ENCODE results near the gene CFAP157. TPM values are rescaled to one million over a fixed set of nuclear protein-coding genes. Genes with fewer than 3 reads are reported as not detected.

CFAP157 gene
- total and polyA plus RNA-seq, 2 donors (not counting 3 experiments of a cell fraction or from before 2014, with no cell fraction given), result 0.03 TPM; not detected in 1

- no peaks in the 10 kb centered on the region for H3K27me3 ChIP-seq (ENCODE audit: control insufficient read depth in 2 of 2, insufficient read depth in 2 of 2, low read length in 2 of 2)
- no peak for DNase-seq (ENCODE audit: low read depth, low spot score)
- H3K9me1 ChIP-seq (replicated peaks; ENCODE audit: control insufficient read depth, extremely low read depth, insufficient read depth, low read length), result no peaks in the 10 kb centered on the region
- no peaks in the 10 kb centered on the region for H4K20me1 ChIP-seq (replicated peaks; ENCODE audit: control insufficient read depth, extremely low read depth, insufficient read depth, low read length)
- BruUV-seq (replicated peaks), result no TSS peak
- no peaks in the 10 kb centered on the region for H3K9me3 ChIP-seq (replicated peaks; ENCODE audit: control insufficient read depth, insufficient read depth, low read length)
- dilution Hi-C loops (cut with MboI; ENCODE audit: extremely low pct_ligation_motif_present, low sequenced_read_pairs), result no loop called here
- CTCF ChIA-PET, result no interaction called here
- peaks cover 5% of the 10 kb centered on the region for H3K79me2 ChIP-seq (ENCODE audit: control insufficient read depth, insufficient read depth, low read length)
- no peak for FAIRE-seq
- H2AFZ ChIP-seq (ENCODE audit: low read depth, low read length), result no peak overlapping the region
- H3K27ac ChIP-seq (ENCODE audit: insufficient read depth, low read depth, low read length), result no peak overlapping the region
- no peak for TF ChIP-seq FOS (IDR thresholded peaks at IDR 0.05; ENCODE audit: borderline replicate concordance, insufficient read depth, low read length)
- no peak for TF ChIP-seq EZH2 (IDR thresholded peaks at IDR 0.05; ENCODE audit: borderline replicate concordance, low read depth, low read length, severe bottlenecking)
- no peak for TF ChIP-seq GATA2 (IDR thresholded peaks at IDR 0.05; ENCODE audit: insufficient read depth, insufficient read length, low read depth, low read length)
- no peak for TF ChIP-seq CTCF (IDR thresholded peaks at IDR 0.05; ENCODE audit: extremely low read depth in 1 of 2, insufficient read depth in 1 of 2, low read depth in 1 of 2, low read length in 2 of 2)
- no peak for TF ChIP-seq MAX (IDR thresholded peaks at IDR 0.05; ENCODE audit: insufficient read depth, insufficient read length)
- no peak for TF ChIP-seq POLR2AphosphoS5 (IDR thresholded peaks at IDR 0.05; ENCODE audit: insufficient read depth, low read depth, low read length)
- no peak for TF ChIP-seq MYC (IDR thresholded peaks at IDR 0.05; ENCODE audit: low read depth, low read length)
- H3K36me3 ChIP-seq (ENCODE audit: control insufficient read depth in 2 of 2, extremely low read depth in 1 of 2, insufficient read depth in 2 of 2, low read length in 2 of 2), result no peaks in the 10 kb centered on the region
- H3K9ac ChIP-seq (replicated peaks; ENCODE audit: extremely low read depth, insufficient read depth, low read length), result no peak overlapping the region
- H3K4me3 ChIP-seq (replicated peaks in 1 of 3; ENCODE audit: insufficient read depth in 1 of 3, low read depth in 1 of 3, low read length in 3 of 3), result no peak overlapping the region
- POLR2A ChIA-PET, result no interaction called here
- no peak overlapping the region for H3K4me2 ChIP-seq (ENCODE audit: insufficient read depth, low read length)
- H3K4me1 ChIP-seq (ENCODE audit: control insufficient read depth, extremely low read depth, insufficient read depth, low read length), result peaks cover 5% of the 10 kb centered on the region
- intact Hi-C loops (cut with micrococcal nuclease), result loop anchor here (5.0 kb wide), 2 partner anchors 105 to 490 kb away; partner anchors contain the start of gene STXBP1
Measured at GRCh38 chr9:127717766-127718165, 11.0 kb downstream of the CFAP157 start.

Data from endothelial cell of umbilical vein (primary cell).